ENCODE measurements around the gene LAT.

DNA sequence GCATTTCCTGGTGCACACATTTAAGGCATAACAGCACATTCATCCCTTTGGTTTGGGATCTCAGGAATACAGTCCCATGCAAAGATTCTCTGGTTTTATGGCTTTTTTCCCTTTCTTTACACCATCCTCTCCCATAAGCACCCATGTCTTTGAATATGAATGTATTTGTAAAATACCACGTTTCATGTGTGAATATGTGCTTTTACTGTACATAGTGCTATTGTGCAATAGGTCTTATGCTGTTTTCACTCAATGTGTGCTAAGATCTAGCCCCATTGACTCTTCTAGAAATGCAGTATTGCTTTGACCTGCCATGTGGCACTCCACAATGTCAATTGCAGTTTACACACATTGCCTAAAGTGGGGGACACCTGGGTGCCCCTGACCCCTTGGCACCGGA lies 20.4 kb upstream of the LAT start:
- TF ChIP-seq, protein P1, sequence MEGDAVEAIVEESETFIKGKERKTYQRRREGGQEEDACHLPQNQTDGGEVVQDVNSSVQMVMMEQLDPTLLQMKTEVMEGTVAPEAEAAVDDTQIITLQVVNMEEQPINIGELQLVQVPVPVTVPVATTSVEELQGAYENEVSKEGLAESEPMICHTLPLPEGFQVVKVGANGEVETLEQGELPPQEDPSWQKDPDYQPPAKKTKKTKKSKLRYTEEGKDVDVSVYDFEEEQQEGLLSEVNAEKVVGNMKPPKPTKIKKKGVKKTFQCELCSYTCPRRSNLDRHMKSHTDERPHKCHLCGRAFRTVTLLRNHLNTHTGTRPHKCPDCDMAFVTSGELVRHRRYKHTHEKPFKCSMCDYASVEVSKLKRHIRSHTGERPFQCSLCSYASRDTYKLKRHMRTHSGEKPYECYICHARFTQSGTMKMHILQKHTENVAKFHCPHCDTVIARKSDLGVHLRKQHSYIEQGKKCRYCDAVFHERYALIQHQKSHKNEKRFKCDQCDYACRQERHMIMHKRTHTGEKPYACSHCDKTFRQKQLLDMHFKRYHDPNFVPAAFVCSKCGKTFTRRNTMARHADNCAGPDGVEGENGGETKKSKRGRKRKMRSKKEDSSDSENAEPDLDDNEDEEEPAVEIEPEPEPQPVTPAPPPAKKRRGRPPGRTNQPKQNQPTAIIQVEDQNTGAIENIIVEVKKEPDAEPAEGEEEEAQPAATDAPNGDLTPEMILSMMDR (IDR thresholded peaks at IDR 0.05; ENCODE audit: insufficient read depth, low read depth, low read length), result no peak
- no peak for TF ChIP-seq EZH2 (IDR thresholded peaks at IDR 0.05; ENCODE audit: insufficient read depth, low read length)
